Measurements from ENCODE around the gene ADAMTS9.
A peak's percentile ranks its signal among the peaks of the same experiment; 100 is the strongest.
"Not testable (repeated sequence)": the region's sequence is repeated elsewhere in the genome, so short reads cannot be mapped to it uniquely, and the experiment has no call there.

The ADAMTS9 gene

GRCh38 chr3:64566859-64567258 is 120.9 kb downstream of the ADAMTS9 start:
- DNase-seq: no peak

GRCh38 chr3:64563751-64564150 is 124.0 kb downstream of the ADAMTS9 start:
- no peak for DNase-seq

GRCh38 chr3:64561868-64562267 is 125.9 kb downstream of the ADAMTS9 start:
- no peak for DNase-seq

- no peak for DNase-seq
Measured at GRCh38 chr3:64561325-64561843, 126.4 kb downstream of the ADAMTS9 start.

- no peak for DNase-seq
Measured at GRCh38 chr3:64560791-64561190, 127.0 kb downstream of the ADAMTS9 start.

GRCh38 chr3:64559588-64559987 is 128.2 kb downstream of the ADAMTS9 start:
- no peak for DNase-seq

GRCh38 chr3:64556046-64556445 is 131.8 kb downstream of the ADAMTS9 start:
- DNase-seq: no peak

GRCh38 chr3:64555351-64555750 is 132.4 kb downstream of the ADAMTS9 start:
- no peak for DNase-seq

- no peak for DNase-seq
Measured at GRCh38 chr3:64554096-64554920, 133.5 kb downstream of the ADAMTS9 start.

GRCh38 chr3:64552966-64553365 is 134.8 kb downstream of the ADAMTS9 start:
- DNase-seq: no peak

GRCh38 chr3:64552160-64552559 is 135.6 kb downstream of the ADAMTS9 start:
- no peak for DNase-seq

GRCh38 chr3:64551697-64552096 is 136.1 kb downstream of the ADAMTS9 start:
- no peak for DNase-seq

GRCh38 chr3:64550745-64551144 is 137.1 kb downstream of the ADAMTS9 start:
- DNase-seq: no peak

- no peak for DNase-seq
Measured at GRCh38 chr3:64549869-64550268, 137.9 kb downstream of the ADAMTS9 start.

- no peak for DNase-seq
Measured at GRCh38 chr3:64548200-64548889, 139.5 kb downstream of the ADAMTS9 start.

GRCh38 chr3:64546856-64547255 is 140.9 kb downstream of the ADAMTS9 start:
- no peak for DNase-seq

GRCh38 chr3:64545239-64545638 is 142.6 kb downstream of the ADAMTS9 start:
- not testable (repeated sequence) for DNase-seq

GRCh38 chr3:64541803-64542202 is 146.0 kb downstream of the ADAMTS9 start:
- no peak for DNase-seq

GRCh38 chr3:64539451-64540196 is 148.2 kb downstream of the ADAMTS9 start:
- no peak for DNase-seq

- DNase-seq: no peak
Measured at GRCh38 chr3:64536166-64536565, 151.6 kb downstream of the ADAMTS9 start.

GRCh38 chr3:64533617-64534317 is 154.0 kb downstream of the ADAMTS9 start:
- peak; percentile 59 for DNase-seq

- no peak for DNase-seq
Measured at GRCh38 chr3:64530434-64531049, 157.3 kb downstream of the ADAMTS9 start.

Measured in DMS79 (cell line).